Cortex of kidney (tissue), 1 donor: ENCODE results near the gene UBASH3A.
"Not testable (repeated sequence)": the region's sequence is repeated elsewhere in the genome, so short reads cannot be mapped to it uniquely, and the experiment has no call there.

Source experiments
- DNase-seq: peaks from one replicate; lab custom pipeline; 2025; lab: John Stamatoyannopoulos, UW

Gene UBASH3A

GRCh38 chr21:42390696-42391095 is 13.0 kb upstream of the UBASH3A start:
- no peak for DNase-seq

- DNase-seq, result no peak
These were observed 12.4 kb upstream of the UBASH3A start for GRCh38 chr21:42391297-42391696.

GRCh38 chr21:42392731-42393442 is 10.8 kb upstream of the UBASH3A start:
- DNase-seq, result no peak

- no peak for DNase-seq
These were observed 10.2 kb upstream of the UBASH3A start for GRCh38 chr21:42393443-42393950.

GRCh38 chr21:42395302-42395701 is 8.4 kb upstream of the UBASH3A start:
- no peak for DNase-seq

GRCh38 chr21:42395905-42396651 is 7.6 kb upstream of the UBASH3A start, which contains the start of gene TMPRSS3:
TSS of gene TMPRSS3 (minus strand) at chr21:42396052. CDS start at chr21:42395417, 635 bp downstream.
- DNase-seq, result no peak

GRCh38 chr21:42396799-42397745 is 6.6 kb upstream of the UBASH3A start:
- no peak for DNase-seq

- no peak for DNase-seq
These were observed 5.8 kb upstream of the UBASH3A start for GRCh38 chr21:42397746-42398394.

GRCh38 chr21:42398436-42399028 is 5.2 kb upstream of the UBASH3A start:
- no peak for DNase-seq

GRCh38 chr21:42400525-42400924 is 3.2 kb upstream of the UBASH3A start:
- no peak for DNase-seq

- DNase-seq, result no peak
These were observed 2.5 kb upstream of the UBASH3A start for GRCh38 chr21:42401154-42401553.

- DNase-seq, result no peak
These were observed 1.9 kb upstream of the UBASH3A start for GRCh38 chr21:42401820-42402251.

- no peak for DNase-seq
These were observed 837 bp downstream of the UBASH3A start for GRCh38 chr21:42404539-42404938.

GRCh38 chr21:42405064-42406013 is 1.6 kb downstream of the UBASH3A start:
- DNase-seq, result no peak

- DNase-seq, result no peak
These were observed 2.5 kb downstream of the UBASH3A start for GRCh38 chr21:42406201-42406621.

GRCh38 chr21:42406866-42407265 is 3.2 kb downstream of the UBASH3A start:
- no peak for DNase-seq

GRCh38 chr21:42407476-42407875 is 3.8 kb downstream of the UBASH3A start:
- DNase-seq, result no peak

- DNase-seq, result not testable (repeated sequence)
These were observed 5.0 kb downstream of the UBASH3A start for GRCh38 chr21:42408718-42409117.

- DNase-seq, result no peak
These were observed 5.7 kb downstream of the UBASH3A start for GRCh38 chr21:42409366-42409765.
